Endothelial cell of hepatic sinusoid (primary cell): ENCODE measurements around the gene GPR22.

Experiments used
- in situ Hi-C: cut with HindIII; loops from 2 replicates; pipeline ENCODE4 v1.10.0; 2017; ENCODE audit warnings: low sequenced_read_pairs

GPR22 gene, protein sequence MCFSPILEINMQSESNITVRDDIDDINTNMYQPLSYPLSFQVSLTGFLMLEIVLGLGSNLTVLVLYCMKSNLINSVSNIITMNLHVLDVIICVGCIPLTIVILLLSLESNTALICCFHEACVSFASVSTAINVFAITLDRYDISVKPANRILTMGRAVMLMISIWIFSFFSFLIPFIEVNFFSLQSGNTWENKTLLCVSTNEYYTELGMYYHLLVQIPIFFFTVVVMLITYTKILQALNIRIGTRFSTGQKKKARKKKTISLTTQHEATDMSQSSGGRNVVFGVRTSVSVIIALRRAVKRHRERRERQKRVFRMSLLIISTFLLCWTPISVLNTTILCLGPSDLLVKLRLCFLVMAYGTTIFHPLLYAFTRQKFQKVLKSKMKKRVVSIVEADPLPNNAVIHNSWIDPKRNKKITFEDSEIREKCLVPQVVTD

DNA sequence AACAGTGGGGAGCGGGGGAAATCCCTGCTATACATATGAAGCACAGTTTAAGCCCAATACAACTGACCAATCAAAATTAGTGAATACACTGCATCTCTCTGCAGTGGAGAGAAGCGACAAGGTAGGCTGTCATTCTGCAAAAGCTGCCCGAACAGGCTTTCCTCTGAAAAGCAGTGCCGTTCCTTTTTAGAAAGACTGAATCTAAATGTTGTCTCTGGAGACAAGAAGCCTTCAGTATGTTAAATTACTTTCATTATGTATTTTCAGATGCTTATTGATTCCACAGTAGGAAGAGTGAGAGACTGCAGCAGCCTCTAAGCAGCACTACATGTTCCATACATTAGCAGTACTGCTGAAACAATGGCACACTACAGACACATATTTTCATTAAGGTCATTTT lies at the start of gene GPR22:
GPR22 (plus strand) TSS at position 129 of the 400 bp plus-strand sequence. CDS start 4,004 bp downstream, outside the sequence.
- in situ Hi-C loops, result no loop called here

DNA sequence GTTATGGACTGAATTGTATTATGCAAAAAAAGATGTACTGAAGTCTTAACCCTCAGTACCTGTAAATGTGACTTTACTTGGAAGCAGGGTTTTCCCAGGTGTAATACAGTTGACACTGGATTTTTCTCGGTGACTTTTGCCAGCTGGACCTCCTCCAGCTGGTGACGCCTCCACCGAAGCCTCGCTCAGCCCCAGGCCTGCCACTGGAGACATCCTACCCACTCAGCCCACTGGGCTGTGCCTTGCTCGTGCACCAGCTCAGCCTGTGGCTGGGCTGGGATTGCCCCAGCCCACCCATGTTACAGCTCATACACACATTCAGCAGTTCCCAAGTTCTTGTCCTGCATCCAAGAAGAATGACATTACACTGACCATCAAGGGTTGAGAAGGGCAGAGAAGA lies 42.4 kb upstream of the GPR22 start:
- in situ Hi-C loops, result no loop called here

DNA sequence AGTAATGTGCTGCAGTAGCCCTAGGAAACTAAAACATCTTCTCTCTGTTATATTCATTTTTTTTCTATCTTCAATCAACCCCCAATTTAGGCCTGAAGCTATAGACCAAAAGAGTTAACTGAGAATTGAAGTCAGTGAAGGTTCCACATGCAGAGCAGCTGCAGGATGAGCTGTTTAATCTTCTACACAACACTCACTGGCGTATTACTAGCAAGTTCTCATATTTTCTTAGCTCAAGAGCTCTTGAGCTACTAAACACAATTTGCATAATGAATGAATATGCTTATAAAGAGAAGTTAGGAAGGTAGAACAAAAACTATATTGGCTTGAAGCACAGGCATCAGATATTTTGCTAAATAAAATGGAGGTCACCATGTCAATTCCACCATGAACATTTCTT lies 41.2 kb upstream of the GPR22 start:
- in situ Hi-C loops, result no loop called here

- in situ Hi-C loops, result no loop called here
Observed at GRCh38 chr7:107430057-107430456, 39.8 kb upstream of the GPR22 start.

DNA sequence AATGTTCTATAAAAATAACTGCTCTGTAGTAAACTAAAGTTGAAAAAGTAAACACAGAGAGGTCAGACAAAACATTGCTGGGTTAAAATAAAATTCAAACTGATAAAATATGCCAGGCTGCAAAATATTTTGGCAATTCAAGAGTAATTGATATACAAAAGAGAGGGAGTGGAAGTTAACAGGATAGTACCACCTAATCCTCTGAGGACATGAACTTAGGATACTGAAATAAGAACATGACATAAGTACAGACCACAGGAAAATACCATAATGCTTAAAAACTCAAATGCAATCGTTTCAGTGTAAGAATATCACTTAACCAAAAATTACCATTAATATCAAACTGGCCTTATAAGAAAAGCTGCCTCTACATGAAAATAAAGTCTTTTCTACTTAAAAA lies 37.6 kb upstream of the GPR22 start:
- in situ Hi-C loops, result no loop called here

DNA sequence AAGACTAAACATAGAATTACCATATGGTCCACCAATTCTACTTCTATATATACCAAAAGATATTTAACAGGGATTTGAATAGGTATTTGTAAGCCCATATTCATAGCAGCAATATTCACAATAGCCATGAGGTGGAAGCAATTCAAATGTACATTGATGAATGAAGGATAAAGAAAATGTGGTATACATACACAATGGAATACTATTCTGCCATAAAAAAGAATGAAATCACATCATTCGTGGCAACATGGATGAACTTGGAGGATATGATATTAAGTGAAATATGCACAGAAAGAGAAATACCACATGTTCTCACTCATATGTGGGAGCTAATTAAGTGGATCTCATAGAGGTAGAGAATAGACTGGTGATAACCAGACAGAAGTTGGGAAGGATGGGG lies 34.1 kb upstream of the GPR22 start:
- in situ Hi-C loops, result no loop called here

DNA sequence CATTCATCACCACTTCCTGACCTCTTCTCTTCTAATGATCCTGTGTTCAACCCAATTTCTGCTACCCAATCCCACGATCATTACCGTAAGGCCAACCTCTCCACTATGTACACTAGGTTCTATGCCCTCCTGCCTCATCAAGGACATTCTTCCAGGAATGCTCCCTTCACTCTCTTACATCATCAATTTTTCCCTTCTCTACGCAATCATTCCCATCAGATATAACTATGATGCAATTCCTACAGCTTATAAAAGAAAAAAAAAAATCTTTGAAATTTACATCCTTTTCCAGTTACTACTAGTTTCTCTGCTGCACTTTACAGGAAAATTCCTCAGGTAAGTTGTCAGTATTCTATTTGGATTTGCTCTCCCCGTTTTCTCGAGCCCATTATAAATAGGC lies 30.8 kb upstream of the GPR22 start:
- in situ Hi-C loops, result no loop called here

DNA sequence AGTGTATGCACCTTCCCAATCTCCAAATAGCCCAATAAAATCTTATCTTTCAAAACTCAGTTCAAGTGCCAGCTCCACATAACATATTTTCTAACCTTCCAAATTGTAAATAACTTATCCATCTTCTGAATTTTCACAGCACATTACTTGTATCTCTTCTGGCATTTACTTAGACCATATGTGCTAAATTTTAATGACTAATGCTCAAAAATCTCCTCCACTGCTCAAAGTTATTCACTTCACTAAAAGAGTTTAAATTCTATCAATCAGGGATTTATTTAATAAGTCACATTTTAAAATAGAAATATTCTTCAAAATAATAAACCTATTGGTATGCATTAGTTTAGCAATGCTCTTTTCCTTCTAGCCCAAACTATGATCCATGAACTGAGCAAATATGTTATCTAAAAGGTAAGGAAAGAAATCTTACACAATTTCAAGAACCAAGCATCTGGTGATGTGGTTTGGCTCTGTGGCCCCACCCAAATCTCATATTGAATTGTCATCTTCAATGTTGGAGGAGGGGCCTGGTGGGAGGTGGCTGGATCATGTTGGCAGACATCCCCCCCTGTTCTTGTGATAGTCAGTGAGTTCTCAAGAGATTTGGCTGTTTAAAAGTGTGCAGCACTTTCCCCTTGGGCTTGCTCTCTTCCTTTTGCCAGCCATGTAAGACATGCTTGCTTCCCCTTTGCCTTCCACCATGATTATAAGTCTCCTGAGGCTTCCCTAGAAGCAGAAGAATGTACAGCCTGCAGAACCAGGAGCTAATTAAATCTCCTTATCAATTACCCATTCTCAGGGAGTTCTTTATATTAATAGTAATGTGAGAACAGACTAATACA lies 28.1 kb upstream of the GPR22 start:
- in situ Hi-C loops, result no loop called here

GRCh38 chr7:107442678-107443077 lies 27.2 kb upstream of the GPR22 start:
- in situ Hi-C loops, result no loop called here

DNA sequence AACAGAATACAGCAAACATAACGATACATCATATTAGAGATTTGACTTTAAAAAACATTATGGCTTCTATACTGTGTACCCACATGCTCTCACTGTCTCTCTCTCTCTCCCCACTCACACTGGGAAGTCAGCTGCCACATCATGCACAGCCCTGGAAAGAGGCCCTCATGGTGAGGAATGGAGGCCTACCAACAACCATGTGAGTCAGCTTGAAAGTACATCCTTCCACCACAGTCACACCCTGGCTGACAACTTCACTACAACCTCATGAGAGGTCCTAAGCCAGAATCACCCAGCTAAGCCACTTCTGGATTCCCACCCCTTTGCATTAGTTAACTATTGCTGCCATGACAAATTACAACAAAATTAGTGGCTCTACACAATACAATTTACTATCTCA lies 23.3 kb upstream of the GPR22 start:
- in situ Hi-C loops, result no loop called here

DNA sequence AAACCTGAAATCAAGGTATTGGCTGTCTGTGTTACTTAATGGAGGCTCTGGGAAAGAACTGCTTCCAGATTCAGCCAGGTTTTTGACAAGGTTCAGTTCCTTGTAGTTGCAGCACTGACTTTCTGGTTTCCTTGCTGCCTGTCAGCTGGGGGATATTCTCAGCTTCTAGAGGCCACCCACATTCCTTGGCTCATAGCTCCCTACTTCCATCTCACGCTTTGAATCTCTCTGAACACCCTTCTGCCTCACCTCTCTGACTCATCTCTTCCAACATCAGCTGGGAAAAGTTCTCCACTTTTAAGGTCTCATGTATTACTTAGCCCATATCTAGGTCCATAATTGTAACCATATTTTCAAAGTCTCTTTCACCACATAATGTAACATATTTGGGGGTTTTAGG lies 22.9 kb upstream of the GPR22 start:
- in situ Hi-C loops, result no loop called here

DNA sequence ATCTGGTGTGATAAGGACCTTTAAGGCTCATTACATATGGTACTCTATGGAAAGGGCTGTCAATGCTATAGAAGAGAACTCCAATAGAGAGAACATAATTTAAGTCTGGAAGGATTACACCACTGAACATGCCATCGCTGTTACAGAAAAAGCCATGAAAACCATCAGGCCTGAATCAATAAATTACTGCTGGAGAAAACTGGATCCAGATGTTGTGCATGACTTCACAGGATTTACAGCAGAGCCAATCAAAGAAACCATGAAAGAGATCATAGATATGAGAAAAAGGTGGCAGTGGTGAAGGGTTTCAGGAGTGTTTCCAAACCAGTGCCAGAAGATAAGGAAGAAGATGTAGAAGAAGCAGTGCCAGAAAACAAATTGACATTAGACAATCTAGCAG lies 18.9 kb upstream of the GPR22 start:
- in situ Hi-C loops, result no loop called here

DNA sequence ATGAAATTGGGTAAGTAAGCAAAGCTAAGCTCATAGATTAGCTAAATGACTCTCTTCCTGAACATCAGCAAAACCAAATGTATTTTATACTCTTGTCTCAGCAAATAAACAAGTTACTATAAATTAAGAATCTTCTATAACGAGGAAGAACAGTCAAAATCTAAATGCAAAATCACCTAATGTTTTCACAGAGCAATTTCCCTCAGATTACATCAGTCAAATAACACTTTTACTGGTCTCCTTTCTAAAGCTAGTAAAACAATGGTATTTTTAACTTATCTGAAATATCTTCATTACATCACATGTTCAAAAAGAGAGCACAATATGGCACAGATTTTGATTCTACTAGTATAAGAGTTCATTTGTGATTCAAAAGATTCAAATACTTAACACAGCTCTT lies 16.5 kb upstream of the GPR22 start:
- in situ Hi-C loops, result no loop called here

DNA sequence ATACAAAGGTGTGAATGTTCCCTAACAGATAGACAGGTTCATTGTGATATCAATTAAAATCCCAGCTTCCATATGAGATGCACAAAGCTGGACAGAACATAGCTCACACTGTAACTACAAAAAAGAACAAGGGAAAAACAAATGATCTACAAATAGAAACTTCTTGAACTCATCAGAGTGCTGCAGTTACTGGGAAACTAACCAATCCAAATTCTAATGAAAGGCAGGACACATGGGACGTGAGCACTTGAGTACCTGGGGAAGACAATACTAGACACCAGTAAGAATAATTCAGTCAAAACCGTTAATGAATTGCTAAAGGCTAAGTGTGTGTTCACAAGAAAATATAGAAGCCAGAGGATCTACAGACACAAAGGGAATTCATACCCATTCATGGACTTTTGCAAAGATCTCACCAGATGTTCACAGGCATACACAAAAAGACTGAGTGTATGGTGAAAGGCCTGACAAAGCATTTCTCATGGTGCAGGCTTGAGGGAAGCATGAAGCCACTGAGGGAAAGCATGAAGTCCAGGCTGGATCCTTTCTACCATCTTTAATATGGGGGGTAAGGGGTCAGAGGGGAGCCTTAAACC lies 7.8 kb upstream of the GPR22 start:
- in situ Hi-C loops, result no loop called here

- in situ Hi-C loops, result no loop called here
Observed at GRCh38 chr7:107463139-107464078, 6.4 kb upstream of the GPR22 start.

DNA sequence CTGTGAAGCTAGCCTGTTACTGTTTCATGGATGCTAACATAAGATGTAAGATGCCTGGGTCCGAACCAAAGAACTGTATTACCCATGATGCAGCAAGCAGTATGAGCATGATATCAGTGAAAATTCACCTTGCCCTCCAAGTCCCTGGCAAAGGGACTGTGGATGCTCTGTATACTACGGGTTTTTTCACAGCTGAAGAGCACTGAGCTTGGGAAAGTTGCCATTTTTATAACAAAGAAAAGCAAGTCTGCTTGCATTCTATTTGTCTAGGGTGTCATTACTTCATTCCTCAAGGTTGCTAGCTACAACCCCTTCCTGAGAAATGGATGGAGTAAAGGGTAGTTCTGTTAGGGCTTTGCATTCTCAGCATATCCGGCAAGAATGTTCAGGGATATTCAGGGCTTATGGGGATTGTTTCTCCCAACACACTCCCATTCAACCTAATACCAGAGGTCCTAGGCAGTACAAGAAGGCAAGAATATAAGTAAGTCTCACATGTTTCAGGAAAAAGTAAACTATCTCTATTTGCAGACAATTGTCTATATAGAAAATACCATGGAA lies 5.1 kb upstream of the GPR22 start:
- in situ Hi-C loops, result no loop called here

DNA sequence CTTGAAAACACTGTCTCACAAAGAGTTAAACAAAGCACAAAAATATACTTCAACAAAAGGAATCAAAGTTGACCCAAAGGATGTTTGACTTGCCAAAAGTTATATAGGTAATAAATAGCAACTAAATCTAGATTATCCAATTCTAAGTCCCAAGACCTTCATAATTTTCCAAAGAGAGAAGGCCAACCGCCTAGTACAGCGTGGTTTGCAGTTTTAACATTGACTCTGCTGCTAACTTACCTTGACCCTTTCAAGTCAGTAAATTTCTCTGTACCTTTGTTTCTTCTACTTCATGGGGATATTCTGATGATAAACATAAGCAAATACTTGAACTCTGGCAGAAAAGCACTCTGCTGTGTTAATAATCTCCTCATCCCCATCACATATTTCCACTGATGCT lies 1.9 kb upstream of the GPR22 start:
- in situ Hi-C loops, result no loop called here

DNA sequence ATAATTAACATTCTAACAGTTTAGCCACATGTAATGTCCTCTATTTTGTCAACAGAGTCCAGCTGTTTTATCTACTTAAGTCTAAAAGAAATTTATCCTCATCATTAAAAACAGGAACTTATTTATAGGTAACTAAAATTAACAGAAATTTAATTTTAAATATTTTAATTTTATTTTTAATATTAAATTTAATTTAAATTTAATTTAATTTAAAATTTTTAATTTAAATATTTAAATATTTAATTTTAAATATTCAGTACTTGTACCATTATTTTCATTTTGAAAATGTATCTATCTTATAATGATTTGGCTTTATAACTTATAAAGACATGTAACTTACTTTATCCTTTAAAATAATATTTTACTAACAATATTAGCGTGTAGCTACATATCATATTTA lies 1.0 kb upstream of the GPR22 start:
- in situ Hi-C loops, result no loop called here

DNA sequence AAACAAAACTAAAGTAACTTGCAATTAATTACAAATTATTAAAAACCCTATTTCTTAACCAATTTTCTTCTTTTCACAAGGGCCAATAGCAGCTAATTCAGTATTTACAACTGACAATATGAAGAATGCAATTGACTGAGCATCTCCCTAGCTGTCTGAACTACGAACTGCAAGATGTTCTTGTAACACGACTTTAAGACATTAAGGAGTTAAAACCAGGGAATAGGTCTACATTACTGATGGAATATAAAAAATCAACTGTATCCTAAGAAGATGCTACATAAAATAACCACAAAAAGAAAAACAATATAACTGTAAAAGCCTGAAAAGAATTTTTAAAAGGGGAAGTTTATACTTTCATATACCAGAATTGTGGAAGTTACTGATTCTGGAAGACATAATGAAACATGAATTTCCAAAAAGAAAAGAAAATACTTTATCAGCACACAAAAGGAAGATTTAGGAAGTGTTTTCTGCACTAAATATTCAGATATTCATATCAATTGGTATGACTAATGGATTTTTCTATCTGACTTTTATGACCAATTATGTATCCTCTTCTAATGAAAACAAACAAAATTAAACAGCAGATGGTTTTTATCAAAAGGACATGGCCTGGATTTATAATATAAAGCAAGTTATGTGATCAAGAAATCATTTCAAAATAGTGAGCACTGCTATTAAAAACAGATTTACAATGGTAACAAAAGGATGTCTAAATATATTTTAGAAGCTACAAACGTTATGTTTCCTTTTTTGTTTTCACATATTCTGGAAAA lies 1.6 kb downstream of the GPR22 start:
- in situ Hi-C loops, result no loop called here

DNA sequence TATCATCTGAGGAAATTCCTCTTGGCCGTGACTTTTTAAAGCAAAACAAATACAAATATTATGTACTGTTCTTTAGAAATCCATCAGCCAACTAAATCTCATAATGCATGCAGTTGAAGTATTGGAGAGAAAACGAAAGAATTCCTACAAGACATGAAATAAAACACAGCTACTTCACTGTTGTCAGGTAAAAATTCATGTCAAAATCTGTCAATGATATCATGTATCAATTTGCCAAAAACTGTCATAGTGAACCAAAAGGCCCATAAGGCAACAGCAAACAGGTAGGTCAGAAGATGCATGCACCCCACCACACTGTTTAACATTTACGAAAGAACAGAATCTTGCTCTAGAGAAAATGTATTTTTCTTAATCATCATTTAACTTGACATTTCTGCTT lies 2.3 kb downstream of the GPR22 start:
- in situ Hi-C loops, result no loop called here
